SKM-1 (cell line): ENCODE results near the gene GIMAP1.
"Not testable (repeated sequence)": the region's sequence is repeated elsewhere in the genome, so short reads cannot be mapped to it uniquely, and the experiment has no call there.

Experiments
- DNase-seq: peaks from one replicate; lab custom pipeline; 2025; ENCODE audit not compliant: unreplicated experiment; lab: John Stamatoyannopoulos, UW

The GIMAP1 gene

DNA sequence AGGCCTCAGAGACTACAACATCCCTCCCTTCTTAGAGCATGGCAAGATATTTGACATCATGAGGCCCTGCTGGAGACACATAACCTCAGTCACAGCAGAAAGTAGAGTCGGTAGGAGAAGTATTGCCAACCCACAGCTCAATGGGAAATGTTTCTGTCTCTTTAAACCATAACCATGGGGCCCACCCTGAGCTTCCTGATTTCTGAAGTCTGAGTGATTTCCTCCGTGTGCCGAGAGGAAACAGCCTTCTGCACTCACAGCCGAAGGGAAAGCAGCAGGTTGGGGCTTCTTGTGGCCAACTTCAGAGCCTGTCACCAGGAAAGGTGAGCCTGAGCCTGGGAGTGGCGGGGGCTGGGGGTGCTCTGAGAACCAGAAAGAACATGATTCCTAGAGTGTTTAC lies at the start of gene GIMAP1:
Gene GIMAP1 (plus strand): TSS at position 246 of the 400 bp plus-strand sequence. CDS start 2,435 bp downstream, outside the sequence.
- DNase-seq, result peak; percentile 11

DNA sequence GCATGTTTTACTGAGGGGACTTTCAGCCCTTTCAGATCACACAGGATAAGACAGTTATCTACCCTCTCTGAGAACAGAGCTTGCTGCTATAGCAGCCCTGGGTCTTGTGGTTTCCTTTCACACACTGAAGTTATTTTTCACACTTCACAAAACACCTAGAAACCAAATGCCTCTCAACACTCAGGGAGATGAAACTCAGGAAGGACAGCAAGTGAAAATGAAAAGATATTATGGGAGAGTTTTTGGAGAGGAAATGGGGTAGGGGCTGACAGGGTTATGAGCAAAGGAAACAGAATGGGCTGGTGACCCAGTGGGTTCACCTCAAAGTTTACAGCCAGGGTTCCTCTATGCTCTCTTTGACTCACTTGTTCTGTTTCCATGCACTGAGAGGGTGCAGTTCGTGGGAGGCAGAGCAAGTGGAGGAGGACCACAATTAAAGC lies 47.9 kb upstream of the GIMAP1 start:
- no peak for DNase-seq

DNA sequence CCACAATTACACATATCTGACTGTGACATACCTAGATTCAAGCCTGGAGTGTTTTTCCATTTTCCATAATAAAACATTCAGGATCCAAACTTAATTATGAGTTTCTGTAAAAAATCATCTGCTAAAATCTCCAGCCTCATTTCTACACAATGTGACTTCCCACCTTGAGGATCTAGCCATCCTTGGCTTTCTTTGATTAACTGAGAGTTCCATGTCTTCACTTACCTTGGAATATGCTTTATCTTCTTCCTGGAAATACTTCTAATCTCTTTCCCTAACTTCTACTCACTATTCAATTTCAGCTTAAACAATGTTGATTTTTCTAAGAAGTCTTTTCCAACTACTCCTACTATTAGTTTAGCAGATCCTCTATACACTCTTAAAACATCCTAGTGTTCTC lies 47.4 kb upstream of the GIMAP1 start:
- no peak for DNase-seq

- DNase-seq, result not testable (repeated sequence)
These were observed 44.4 kb upstream of the GIMAP1 start for GRCh38 chr7:150671798-150672585.

DNA sequence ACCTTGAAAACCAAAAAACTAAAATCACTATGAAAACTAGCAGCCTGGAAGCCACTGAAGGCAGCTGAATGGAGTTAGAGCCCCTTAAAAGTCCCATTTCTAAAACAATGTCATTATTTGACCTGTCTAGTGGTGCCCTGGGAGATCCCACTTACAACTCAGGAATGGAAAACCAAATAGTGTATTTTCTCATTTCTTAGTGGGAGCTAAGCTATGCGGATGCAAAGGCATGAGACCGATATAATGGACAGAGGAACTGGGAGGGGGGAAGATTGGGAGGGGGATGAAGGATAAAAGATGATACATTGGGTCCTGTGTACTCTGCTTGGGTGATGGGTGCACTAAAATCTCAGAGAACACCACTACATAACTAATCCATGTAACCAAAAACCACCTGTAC lies 40.7 kb upstream of the GIMAP1 start:
- no peak for DNase-seq

DNA sequence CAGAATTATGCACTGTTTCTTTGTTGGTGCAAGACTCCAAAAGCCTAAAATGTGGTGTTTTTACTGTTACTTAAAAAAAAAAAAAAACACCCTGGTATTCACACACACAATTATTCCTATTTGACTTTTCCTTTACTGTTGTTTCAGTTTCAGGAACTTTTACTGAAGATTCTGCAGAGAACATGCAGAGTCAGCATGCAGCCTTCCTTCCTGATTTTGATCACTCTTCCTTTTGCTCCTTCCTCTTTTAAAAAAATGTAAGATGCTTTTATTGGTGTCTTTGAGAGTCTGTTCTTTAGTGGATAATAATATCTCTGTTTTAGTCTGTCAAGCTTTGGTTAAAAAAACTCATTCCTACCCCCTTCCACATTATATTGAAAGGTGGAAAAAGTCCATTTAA lies 40.1 kb upstream of the GIMAP1 start:
- peak; percentile 4 for DNase-seq

GRCh38 chr7:150676854-150677253 lies 39.6 kb upstream of the GIMAP1 start:
- not testable (repeated sequence) for DNase-seq

- DNase-seq, result not testable (repeated sequence)
These were observed 37.8 kb upstream of the GIMAP1 start for GRCh38 chr7:150678601-150679000.

DNA sequence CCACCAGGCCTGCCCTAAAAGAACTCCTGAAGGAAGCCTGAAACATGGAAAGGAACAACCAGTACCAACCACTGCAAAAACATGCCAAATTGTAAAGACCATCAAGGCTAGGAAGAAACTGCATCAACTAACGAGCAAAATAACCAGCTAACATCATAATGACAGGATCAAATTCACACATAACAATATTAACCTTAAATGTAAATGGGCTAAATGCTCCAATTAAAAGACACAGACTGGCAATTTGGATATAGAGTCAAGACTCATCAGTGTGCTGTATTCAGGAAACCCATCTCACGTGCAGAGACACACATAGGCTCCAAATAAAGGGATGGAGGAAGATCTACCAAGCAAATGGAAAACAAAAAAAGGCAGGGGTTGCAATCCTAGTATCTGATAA lies 36.0 kb upstream of the GIMAP1 start:
- DNase-seq, result not testable (repeated sequence)

GRCh38 chr7:150685219-150686029 lies 31.0 kb upstream of the GIMAP1 start, which contains the start of gene GIMAP2:
Gene GIMAP2 (plus strand): TSS chr7:150685706. CDS start chr7:150687060, 1,354 bp downstream.
- DNase-seq, result peak; percentile 30

DNA sequence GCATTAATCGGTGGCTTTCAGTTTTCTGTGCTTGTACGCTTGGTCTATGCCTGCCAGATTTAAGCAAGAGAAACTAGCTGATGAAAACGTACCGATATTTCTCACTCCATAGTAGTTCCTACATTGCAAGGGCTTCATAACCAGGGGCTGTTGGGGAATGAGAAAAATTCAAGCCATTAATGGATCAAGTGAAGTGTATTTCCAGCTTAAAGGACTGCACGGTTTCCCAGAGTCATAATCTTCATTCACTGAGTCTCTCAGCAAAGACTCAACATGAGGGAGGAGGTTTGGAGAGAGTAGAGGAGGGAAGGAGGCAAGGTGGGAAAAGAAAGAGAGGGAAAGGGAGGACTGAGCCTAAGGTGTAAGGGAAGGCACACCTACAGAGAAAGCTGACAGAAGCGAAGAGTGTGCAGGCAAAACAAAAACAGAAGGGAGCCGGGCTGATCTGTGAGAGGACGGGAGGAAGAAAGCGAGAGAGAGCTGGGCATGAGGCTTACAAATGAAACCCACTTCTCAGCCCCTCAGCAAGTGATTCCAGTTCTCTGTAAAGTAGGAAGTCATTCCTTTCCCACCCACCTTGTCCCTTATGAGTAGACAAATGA lies 30.3 kb upstream of the GIMAP1 start:
- no peak for DNase-seq

- no peak for DNase-seq
These were observed 27.8 kb upstream of the GIMAP1 start for GRCh38 chr7:150688630-150689029.

GRCh38 chr7:150695654-150696053 lies 20.8 kb upstream of the GIMAP1 start:
- no peak for DNase-seq

DNA sequence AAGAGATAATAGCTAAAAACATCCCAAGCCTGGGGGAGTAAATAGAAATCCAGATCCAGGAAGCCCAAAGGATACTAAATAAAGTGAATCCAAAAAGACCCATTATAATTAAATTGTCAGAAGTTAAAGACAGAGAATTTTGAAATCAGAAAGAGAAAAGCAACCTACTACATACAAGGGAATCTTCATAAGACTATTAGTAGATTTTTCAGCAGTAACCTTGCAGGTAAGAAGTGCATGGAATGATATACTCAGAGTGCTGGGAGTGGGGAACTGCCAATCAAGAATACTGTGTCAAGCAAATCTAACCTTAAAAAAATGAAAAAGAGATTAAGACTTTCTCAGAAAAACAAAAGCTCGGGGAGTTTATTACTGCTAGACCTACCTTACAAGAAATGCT lies 13.2 kb upstream of the GIMAP1 start:
- no peak for DNase-seq

- DNase-seq, result no peak
These were observed 1.1 kb upstream of the GIMAP1 start for GRCh38 chr7:150715293-150715692.

GRCh38 chr7:150715738-150716137 lies 675 bp upstream of the GIMAP1 start:
- DNase-seq, result no peak

- no peak for DNase-seq
These were observed 526 bp downstream of the GIMAP1 start for GRCh38 chr7:150716939-150717338.

DNA sequence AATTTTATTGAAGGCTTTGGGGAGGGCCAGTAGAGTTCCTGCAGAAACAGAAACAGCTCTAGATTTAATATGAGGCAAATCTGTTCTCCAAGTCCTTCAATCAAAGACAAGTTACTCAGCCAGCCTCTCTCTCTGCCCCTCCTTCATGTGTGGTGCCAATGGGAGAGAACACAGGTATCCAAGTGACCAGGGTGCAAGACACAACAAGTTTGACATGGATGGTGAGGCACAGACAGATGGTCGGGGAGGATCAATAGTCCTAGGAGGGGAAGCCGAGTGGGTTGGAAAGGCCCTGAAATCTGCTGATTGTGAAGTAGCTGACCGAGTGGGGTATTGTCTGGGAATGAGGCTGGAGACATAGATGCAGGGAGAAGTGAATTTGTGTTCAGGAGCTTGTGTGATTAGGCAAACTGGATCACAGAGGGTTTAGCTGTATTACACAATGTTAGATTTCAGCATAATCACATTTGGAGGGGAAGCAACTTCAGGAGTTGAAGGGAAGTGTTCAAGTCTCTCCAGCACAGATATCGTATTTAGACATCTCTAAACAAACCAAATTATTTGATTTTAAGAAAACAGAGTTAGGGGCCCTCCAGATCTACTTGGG lies 1.5 kb downstream of the GIMAP1 start:
- peak; percentile 1 for DNase-seq

DNA sequence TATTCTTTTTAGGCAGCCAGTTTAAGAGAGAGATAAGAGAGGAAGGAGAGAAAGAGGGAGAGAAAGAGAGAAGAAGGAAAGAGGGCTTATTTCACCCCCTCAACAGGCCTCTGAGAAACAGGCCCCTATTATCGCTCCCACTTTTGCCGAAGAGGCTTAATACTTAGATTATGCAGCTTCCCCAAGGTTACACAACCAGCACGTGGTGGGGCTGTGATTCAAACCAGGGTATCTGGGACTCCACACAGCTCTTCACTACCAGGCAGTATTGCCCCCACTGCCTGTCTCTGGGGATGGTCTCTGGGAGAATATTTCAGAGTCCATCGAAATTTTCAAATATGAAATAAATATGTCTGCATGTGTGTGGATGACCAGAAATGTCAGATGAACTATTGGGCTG lies 3.0 kb downstream of the GIMAP1 start:
- no peak for DNase-seq

GRCh38 chr7:150719960-150720891 lies 3.8 kb downstream of the GIMAP1 start:
- no peak for DNase-seq
